Endothelial cell of hepatic sinusoid (primary cell): ENCODE data around the gene HOXB13.

Experiments
- in situ Hi-C: cut with HindIII; loops from 2 replicates; pipeline ENCODE4 v1.10.0; 2017; ENCODE audit warnings: low sequenced_read_pairs

Gene HOXB13

GRCh38 chr17:48729335-48730239 is 1.0 kb upstream of the HOXB13 start:
- in situ Hi-C loops: no loop called here

- in situ Hi-C loops: no loop called here
Observed at GRCh38 chr17:48727415-48728175, 955 bp downstream of the HOXB13 start.

GRCh38 chr17:48726916-48727286 is 1.6 kb downstream of the HOXB13 start:
- in situ Hi-C loops: no loop called here

- in situ Hi-C loops: no loop called here
Observed at GRCh38 chr17:48726114-48726915, 2.2 kb downstream of the HOXB13 start.

GRCh38 chr17:48725288-48726064 is 3.1 kb downstream of the HOXB13 start:
- in situ Hi-C loops: no loop called here

- in situ Hi-C loops: no loop called here
Observed at GRCh38 chr17:48725004-48725287, 3.6 kb downstream of the HOXB13 start.

GRCh38 chr17:48724251-48725003 is 4.1 kb downstream of the HOXB13 start:
- in situ Hi-C loops: no loop called here

- in situ Hi-C loops: no loop called here
Observed at GRCh38 chr17:48723423-48724250, 4.9 kb downstream of the HOXB13 start.

- in situ Hi-C loops: no loop called here
Observed at GRCh38 chr17:48722915-48723422, 5.6 kb downstream of the HOXB13 start, which contains the start of gene PRAC2. Gene PRAC2, plus strand, starts transcription at chr17:48723185. Its CDS starts 1,226 bp downstream, at chr17:48724411.

GRCh38 chr17:48722201-48722907 is 6.2 kb downstream of the HOXB13 start, which contains the start of gene PRAC1:
Gene PRAC1, minus strand, starts transcription at chr17:48722518. Its CDS starts 126 bp downstream, at chr17:48722392.
- in situ Hi-C loops: no loop called here

- in situ Hi-C loops: no loop called here
Observed at GRCh38 chr17:48721009-48721402, 7.5 kb downstream of the HOXB13 start.

- in situ Hi-C loops: no loop called here
Observed at GRCh38 chr17:48720266-48721008, 8.1 kb downstream of the HOXB13 start.

GRCh38 chr17:48719642-48720265 is 8.8 kb downstream of the HOXB13 start:
- in situ Hi-C loops: loop anchor here (5.0 kb wide), 1 partner anchor 97 kb away; no protein-coding TSS in a partner anchor

- in situ Hi-C loops: loop anchor here (5.0 kb wide), 1 partner anchor 97 kb away; no protein-coding TSS in a partner anchor
Observed at GRCh38 chr17:48718761-48719641, 9.5 kb downstream of the HOXB13 start.

- in situ Hi-C loops: loop anchor here (5.0 kb wide), 1 partner anchor 96 kb away; no protein-coding TSS in a partner anchor
Observed at GRCh38 chr17:48718227-48718760, 10.3 kb downstream of the HOXB13 start.
